GM11168 (cell line): ENCODE measurements around the gene CCDC88B.
"Not testable (repeated sequence)": the region's sequence is repeated elsewhere in the genome, so short reads cannot be mapped to it uniquely, and the experiment has no call there.

ENCODE experiments used
- in situ Hi-C: fragments of 300-500 bp; cut with MboI; formaldehyde crosslinking; loops from one replicate; pipeline ENCODE4 v1.12.0; 2022; ENCODE audit warnings: low sequenced_read_pairs; ENCODE audit not compliant: unreplicated experiment

Gene CCDC88B

DNA sequence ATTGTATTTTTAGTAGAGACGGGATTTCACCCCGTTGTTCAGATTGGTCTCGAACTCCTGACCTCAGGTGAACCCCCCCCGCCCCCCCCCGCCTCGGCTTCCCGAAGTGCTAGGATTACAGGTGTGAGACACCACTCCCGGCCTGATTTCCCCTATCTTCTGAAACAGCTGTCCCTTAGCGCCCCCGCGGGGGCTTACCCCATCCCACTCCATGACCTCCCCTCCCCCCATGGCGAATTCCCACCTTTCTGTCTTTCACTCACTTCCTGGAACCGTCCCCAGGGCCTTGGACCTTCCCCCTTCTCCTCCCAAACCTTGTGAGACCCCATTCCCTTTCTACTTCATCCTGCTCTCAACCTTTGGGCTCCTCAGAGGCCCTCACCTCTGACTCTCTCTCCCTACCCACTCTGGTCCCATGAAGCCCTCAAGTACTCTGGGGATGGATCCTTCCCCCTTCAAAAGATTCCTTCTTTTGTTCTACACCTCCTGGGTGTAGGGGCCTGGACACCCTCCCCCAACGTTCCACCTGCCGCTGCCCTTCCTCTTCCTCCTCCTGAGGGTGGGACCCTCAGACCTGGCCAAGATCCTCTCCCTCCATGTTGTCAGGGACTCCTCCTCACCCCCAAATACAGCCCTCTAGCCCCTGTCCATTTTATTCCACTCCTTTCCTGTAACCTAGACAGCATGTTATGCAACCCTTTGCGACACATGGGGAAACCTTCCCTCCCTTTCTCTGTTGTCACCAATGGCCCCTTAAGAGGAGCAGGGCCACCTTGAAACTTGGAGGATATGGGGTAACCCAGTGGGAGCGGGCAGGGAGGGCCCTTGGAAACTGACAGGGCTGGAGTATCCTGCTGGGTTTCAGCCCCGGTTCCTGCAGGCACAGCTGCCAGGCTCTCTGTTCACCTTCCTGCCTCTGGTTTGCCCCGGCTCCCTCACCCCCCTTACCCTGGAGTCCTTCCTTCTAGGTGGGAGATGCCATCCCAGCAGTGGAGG is 20.9 kb upstream of the CCDC88B start:
- in situ Hi-C loops: no loop called here

DNA sequence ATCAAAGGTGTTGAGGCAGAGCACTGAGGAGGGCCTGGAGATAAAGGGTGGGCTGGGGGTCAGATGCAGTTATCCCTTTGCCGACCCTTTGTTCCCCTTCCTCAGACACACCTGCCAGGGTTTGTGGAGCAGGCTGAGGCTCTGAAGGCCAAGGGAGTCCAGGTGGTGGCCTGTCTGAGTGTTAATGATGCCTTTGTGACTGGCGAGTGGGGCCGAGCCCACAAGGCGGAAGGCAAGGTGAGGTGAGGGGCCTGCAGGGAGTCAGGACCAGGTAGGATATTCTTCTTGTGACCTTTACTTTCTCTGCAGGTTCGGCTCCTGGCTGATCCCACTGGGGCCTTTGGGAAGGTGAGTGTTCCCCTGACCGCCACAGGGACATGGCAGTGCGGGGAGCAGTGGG is 19.4 kb upstream of the CCDC88B start:
- in situ Hi-C loops: no loop called here

DNA sequence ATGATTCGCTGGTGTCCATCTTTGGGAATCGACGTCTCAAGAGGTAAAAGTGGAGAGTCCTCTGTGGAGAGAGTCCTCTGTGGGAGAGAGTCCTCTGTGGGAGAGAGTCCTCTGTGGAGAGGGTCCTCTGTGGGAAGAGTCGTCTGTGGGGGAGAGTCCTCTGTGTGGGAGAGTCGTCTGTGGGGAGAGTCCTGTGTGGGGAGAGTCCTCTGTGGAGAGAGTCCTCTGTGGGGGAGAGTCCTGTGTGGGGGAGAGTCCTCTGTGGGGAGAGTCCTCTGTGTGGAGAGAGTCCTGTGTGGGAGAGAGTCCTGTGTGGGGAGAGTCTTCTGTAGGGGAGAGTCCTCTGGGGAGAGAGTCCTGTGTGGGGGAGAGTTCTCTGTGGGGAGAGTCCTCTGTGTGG is 19.0 kb upstream of the CCDC88B start:
- in situ Hi-C loops: no loop called here

DNA sequence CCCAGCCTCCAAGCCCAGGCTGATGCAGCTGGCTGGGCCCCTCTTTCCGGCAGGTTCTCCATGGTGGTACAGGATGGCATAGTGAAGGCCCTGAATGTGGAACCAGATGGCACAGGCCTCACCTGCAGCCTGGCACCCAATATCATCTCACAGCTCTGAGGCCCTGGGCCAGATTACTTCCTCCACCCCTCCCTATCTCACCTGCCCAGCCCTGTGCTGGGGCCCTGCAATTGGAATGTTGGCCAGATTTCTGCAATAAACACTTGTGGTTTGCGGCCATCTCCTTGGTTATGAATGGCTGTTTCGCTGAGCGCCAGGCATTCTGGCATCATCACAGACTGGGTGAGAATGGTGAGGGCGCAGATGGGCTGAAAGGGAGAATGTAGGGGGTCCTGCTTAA is 18.5 kb upstream of the CCDC88B start:
- in situ Hi-C loops: no loop called here

DNA sequence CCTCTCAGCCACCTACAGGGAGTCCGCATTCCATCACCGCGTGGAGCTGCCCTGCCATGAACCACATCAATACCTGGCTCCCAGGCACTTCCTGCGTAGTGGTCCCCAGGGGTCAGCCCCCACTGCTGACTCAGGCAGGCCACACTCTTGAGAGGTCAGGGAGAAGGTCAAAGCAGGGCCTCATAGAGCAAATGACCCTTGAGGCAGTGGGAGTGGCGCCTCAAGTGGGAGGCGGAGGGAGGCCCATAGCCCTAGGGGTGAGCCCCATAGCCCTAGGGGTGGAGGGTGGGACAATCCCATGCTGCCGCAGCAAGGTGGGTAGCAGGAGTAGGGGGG is 17.1 kb upstream of the CCDC88B start:
- in situ Hi-C loops: no loop called here

DNA sequence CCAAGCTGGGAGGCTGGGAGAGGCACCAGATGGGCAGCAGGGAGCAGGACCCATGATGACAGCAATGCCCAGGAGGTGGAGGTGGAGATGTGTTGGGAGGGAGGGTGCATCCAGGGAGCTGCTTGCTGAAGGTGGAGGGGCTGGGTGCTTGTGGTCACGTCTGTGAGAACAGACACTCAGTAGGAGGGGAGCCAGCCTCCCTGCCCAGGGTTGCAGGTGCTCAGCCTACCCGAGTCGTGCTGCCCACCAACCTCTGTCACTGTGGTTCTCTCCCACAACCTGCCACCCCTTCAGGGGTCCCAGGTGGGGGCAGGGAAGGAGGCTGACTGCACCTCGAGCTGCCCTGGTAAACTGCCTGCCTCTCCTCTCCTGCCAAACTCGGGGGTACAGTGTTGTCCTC is 16.6 kb upstream of the CCDC88B start:
- in situ Hi-C loops: no loop called here

DNA sequence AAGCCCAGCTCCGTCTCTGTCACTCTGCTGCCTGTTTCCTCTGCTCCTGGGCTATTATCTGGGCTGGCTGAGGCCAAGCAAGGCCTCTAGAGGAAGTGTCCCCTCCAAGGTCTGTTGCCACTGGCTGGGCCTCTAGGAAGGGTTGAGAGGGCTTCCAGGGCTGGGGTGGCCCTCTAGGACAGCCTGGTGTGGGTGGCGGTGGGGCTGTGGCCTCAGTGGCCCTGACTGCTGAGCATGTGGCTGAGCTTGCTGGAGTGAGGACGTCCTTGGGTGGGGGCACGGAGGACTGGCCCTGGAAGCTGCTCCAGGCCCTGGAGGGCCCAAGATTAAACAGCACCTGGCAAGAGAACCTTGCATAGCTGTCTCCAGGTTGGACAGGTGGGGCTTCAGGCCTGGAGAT is 16.0 kb upstream of the CCDC88B start:
- in situ Hi-C loops: not testable (repeated sequence)

DNA sequence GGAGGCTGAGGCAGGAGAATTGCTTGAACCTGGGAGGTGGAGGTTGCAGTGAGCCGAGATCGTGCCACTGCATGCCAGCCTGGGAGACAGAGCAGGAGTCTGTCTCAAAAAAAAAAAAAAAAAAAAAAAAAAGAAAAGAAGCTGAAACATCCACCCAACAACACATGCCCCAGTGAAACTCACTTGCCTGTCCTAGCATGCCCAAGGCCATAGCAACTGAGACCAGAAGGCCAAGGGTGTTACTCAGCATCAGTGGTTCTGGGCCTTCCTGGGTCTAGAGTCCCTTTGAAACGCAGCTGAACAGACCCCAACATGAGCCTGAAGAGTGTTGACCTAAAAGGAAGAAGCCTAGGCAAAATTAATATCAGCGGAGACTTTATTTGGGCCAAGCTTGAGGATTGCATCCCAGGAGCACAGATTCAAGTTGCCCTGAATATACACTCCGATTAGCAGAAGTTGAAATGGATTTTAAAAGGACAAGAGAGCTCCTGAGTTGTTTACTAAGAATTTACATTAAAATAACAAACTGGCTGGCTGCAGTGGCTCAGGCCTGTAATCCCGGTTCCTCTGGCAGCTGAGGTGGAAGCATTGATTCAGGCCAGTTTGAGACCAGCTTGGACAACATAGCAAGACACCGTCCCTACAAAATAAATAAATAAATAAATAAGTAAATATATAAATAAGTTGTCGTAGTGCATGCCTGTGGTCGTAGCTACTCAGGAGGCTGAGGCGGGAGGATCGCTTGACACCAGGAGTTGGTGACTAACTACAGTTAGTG is 15.1 kb upstream of the CCDC88B start:
- in situ Hi-C loops: no loop called here

DNA sequence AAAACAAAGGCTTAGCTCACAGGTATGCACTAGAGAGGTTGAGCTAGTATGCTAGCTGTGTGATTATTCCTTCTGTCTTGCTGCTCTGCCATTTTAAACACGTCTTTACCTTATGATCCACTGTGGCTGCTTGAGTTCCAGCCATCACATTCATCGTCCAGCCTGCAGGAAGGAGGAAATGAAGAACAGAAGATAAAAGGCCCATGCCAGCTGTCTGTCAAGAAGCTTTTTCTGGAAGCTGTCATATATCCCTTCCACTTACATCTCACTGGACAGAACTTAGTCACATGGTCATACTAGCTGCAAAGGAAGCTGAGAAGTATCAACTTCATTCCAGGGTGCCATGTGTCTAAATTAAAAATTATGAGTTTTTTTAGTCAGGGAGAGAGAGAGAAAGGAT is 12.6 kb upstream of the CCDC88B start:
- in situ Hi-C loops: no loop called here

DNA sequence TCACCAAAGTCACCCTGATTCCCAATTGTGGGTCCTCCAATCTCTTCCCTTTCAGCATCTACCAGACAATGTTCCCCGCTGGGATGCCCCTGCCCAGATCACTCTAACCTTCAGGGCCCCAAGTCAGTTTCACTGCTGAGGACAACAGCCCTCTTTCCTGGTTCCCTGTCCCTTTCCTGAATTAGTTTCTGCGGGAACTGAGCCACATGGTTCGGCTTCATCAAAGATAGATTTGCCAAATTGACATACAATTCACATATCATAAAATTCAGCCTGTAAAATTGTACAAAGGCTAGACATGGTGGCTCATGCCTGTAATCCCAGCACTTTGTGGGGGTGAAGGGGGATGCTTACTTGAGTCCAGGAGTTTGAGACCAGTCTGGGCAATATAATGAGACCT is 12.0 kb upstream of the CCDC88B start:
- in situ Hi-C loops: no loop called here

DNA sequence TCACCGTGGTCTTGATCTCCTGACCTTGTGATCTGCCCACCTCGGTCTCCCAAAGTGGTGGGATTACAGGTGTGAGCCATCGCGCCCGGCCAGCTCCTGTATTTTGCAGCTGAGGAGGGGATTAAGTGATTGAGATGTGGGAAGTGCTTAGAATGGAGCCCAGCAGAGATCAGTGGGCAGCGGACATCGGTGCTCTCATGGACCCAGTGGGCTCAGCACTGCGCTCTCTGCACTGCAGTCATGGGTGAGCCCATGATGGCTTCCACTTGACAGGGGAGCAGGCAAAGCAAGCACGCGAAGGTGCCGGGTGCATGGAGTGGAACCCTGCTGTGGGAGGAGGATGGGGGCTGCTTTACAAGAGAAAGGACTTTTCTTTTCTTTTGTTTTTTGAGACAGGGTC is 9.1 kb upstream of the CCDC88B start:
- in situ Hi-C loops: no loop called here

DNA sequence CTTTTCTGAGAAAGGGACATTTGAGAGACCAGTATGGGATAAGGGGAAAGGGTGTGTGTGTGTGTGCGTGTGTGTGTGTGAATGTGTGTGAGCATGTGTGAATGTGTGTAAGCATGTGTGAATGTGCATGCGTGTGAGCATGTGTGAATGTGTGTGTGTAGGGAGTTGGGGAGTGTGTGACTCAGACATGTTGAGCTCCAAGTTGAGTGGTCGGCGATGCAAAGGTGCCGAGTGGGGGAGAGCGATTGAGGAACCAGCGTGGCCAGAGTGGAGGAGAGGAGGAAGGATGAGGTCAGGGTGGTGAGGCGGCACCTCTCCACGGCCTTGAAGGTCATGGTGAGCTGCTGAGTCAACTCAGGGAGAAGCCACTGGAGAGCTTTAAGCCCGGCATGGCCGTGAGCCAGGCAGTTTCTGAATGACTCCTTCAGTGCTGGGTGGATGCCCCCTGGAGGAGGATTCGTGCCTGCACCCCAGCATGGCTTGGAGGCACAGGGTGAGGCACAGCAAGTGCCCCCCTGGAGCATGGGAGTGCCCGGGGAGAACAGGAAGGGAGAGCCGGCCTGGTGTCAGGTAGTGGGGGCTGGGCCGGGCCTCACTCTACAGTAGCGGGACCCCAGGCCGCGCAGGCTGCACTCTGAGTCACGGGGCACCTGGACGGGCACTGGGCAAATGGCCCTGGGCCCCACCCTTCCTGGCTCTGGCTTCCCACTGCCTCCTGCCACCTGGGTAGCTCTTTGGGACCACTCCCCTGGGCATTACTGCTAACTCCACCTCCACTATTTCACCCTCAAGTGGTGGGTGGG is 8.2 kb upstream of the CCDC88B start:
- in situ Hi-C loops: no loop called here

DNA sequence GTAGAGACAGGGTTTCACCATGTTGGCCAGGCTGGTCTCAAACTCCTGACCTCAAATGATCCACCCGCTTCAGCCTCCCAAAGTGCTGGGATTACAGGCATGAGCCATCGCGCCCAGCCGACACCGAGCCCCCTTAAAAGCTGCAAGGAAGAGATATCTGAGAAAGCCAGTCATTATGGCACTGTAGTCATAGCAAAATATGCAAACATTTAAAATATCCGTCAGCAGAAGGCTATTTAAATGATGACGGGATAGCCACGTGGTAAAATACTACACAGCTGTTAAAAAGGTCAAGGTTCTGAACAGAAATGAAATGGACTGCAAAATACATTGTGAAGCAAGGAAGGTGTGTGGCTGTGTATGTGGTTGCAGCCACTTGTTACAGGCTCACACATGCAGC is 6.4 kb upstream of the CCDC88B start:
- in situ Hi-C loops: no loop called here

DNA sequence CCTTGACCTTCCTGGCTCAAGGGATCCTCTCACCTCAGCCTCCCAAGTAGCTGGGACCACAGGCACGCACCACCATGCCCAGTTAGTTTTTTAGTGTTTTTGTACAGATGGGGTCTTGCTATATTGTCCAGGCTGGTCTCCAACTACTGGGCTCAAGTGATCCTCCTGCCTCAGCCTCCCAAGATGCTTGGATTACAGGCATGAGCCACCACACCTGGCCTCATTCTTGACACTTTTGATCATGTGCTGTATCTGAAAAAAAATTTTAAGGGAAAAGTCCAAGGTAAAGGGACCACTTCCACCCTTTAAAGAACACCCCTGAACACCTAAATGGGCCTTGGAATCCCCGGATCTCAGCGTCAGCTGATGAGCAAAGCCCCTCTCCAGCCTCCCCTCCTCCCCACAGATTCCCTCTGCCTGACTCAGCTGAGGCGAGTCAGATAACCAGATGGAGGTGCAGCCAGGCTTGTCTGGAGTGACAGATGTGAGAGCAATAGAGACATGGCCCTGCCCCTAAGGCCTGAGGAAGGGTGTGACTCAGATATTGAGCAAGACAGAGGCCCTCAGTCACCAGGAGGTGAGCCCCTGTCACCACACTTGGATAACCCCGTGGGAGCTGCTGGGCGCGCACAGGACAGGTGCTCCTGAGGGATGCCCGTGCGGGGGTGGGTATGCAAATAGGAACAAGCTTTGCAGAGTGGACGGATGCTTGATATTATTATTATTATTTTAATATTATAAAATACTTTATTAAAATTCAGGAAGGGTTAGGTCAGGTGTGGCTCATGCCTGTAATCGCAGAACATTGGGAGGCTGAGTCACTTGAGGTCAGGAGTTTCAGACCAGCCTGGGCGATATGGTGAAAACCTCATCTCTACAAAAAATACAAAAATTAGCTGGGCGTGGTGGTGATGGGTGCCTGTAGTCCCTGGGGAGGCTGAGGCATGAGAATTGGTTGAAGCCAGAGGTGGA is 5.0 kb upstream of the CCDC88B start:
- in situ Hi-C loops: no loop called here

DNA sequence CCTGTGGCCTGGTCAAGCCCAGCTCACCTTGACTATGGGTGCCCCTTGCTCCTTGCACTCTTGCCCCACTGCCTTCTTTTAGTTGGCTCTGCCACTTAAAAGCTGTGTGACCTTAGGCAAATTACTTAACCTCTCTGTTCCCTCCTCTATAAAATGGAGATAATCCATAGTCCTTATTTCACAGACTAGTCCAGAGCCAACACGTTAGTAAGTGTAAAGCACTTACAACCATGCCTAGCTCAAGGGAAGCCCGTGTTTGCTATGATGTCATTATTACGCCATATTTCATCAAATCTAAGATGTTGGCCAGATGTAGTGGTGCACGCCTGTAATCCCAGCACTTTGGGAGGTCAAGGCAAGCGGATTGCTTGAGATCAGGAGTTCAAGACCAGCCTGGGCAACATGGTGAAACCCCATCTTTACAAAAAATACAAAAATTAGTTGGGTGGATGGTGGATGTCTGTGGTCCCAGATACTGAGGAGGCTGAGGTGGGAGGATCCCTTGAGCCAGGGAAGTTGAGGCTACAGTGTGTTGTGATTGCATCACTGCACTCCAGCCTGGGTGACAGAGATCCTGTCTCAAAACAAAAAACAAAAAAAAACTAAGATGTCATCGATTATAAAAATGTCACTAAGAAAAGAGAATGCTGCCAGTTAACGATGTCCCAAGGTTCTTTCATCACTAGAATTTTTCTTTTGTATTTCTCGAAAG is 2.3 kb upstream of the CCDC88B start:
- in situ Hi-C loops: no loop called here

DNA sequence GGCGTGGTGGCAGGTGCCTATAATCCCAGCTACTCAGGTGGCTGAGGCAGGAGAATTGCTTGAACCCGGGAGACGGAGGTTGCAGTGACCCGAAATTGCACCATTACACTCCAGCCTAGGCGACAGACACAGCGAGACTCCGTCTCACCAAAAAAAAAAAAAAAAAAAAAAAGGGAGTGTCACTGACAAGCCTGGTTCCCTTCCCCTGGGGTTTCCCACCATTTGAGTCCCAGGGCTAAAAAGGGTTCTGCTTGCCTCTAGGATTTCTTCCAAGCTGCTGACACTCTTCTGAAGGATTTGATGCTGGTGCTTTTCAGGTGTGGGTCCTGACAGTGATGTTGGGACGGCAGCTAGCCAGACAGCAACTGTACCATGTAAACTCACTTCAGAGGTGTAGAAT is 1.3 kb upstream of the CCDC88B start:
- in situ Hi-C loops: no loop called here

DNA sequence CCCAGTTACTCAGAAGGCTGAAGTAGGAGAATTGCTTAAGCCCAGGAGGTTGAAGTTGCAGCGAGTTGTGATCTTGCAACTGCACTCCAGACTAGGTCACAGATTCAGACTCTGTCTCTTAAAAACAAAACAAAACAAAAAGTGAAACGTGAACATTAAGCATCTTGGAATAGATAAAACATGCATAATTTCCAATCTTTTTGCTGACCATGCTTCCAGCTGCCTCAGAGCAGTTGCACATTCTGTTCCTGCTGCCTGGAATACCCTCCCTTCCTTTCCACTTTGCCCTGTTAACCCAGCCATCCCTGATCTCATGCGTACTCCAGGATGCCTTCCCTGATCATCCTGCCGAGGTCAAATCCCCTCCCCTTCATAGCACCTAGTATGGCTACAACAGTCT is 718 bp upstream of the CCDC88B start:
- in situ Hi-C loops: no loop called here

DNA sequence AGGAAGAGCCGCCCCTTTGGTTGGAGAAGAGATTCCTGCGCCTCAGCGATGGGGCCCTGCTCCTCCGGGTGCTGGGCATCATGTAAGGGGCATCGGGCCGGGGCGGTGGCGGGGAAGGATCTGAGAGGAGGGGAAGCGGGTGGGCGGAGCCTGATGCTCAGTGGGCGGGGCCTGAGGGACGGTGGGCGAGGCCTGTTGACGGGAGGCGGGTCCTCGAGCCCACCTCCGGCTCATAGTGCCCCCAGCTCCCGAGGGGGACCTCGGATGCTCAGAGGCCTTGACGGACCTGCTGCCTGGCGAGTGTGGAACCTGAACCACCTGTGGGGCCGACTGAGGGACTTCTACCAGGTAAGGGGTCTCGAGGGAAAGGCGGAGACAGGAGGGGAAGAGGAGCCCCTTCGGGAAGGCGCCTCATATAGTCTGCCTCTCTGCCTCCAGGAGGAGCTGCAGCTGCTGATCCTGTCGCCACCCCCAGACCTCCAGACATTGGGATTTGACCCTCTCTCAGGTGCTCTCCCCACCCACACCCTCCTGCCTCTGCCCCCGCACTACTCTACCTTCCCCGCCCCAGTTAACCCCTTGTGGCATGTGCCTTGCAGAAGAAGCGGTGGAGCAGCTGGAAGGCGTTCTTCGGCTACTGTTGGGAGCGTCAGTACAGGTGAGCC is 799 bp downstream of the CCDC88B start:
- in situ Hi-C loops: no loop called here

DNA sequence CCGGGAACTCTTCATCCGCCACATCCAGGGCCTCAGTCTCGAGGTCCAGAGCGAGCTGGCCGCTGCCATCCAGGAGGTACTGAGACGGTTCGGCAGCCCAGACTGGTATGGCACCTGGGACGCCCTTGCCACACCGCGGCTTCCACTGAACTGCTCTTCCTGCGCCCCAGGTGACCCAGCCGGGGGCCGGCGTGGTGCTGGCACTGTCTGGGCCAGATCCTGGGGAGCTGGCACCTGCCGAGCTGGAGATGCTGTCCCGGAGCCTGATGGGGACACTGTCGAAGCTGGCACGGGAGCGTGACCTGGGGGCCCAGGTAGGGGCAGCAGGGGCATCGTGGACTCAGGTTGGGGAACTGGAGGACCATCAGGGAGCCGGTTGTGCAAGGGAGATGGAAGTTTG is 1.4 kb downstream of the CCDC88B start:
- in situ Hi-C loops: no loop called here
